ENCODE results near the gene APBB1IP. TPM values are rescaled to one million over a fixed set of nuclear protein-coding genes. Genes with fewer than 3 reads are reported as not detected.

APBB1IP gene
- total RNA-seq, 1 donor from 2014 or later = not detected

DNA sequence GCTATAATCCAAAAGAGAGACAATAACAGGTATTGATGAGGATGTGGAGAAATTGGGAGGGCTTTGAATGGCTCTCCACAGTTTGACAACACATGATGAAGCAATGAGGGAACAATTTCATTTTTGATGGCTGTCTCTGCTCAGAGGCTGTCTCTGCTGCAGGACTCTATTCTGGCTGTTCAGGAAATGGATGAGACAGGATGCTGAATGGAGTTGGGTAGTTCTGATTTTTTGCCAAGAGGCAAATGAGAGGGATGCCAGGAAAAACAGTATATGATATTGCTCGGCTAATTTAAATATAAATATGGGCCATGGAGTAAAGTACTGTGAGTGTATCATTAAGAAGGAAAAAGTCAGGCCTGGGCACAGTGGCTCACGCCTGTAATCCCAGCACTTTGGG lies 16.8 kb downstream of the APBB1IP start:
- H3K27me3 ChIP-seq (ENCODE audit: control insufficient read depth, insufficient read depth, low read length) = no peaks in the 10 kb centered on the region
- H3K4me3 ChIP-seq (ENCODE audit: low read depth, low read length) = no peak overlapping the region
- DNase-seq (ENCODE audit: low read depth) (no peak), FAIRE-seq (no peak)
- no peaks in the 10 kb centered on the region for H3K36me3 ChIP-seq (ENCODE audit: control insufficient read depth, insufficient read depth, low read length)
- TF ChIP-seq, protein P1, sequence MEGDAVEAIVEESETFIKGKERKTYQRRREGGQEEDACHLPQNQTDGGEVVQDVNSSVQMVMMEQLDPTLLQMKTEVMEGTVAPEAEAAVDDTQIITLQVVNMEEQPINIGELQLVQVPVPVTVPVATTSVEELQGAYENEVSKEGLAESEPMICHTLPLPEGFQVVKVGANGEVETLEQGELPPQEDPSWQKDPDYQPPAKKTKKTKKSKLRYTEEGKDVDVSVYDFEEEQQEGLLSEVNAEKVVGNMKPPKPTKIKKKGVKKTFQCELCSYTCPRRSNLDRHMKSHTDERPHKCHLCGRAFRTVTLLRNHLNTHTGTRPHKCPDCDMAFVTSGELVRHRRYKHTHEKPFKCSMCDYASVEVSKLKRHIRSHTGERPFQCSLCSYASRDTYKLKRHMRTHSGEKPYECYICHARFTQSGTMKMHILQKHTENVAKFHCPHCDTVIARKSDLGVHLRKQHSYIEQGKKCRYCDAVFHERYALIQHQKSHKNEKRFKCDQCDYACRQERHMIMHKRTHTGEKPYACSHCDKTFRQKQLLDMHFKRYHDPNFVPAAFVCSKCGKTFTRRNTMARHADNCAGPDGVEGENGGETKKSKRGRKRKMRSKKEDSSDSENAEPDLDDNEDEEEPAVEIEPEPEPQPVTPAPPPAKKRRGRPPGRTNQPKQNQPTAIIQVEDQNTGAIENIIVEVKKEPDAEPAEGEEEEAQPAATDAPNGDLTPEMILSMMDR (IDR thresholded peaks at IDR 0.05; ENCODE audit: insufficient read depth, low read length, severe bottlenecking) = no peak

DNA sequence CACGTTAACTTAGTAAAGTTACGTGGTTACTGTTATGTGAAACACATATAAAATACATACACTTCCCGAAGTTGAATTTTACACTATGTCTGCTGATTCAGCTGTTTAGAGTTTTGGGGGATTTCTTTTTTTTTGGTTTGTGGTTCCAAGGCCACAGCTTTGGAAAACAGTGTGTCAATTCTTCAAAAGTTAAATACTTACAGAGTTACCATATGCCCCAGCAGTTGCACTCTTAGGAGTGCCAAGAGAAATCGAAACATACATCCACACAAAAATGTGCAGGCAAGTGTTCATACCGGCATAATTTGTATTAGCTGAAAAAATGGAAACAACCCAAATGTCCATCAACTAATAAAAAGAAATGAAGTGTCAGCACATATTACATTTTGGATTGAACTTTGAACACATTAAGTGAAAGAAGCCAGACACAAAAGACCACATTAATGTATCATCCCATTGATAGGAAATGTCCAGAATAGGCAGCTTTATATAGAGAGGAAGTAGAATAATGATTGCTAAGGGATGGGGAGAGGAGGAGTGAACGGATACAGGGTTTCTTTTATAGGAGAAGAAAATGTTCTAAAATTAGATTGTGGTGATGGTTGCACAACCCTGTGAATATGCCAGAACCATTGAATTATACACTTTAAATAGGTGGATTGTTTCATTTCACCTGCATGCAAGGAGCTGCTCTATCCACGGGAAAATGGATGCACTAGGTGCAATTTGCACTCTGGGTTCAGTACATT lies 17.6 kb downstream of the APBB1IP start:
- Histone ChIP-seq H3K4me3 (ENCODE audit: low read depth, low read length) (no peak overlapping the region), H3K36me3 (ENCODE audit: control insufficient read depth, insufficient read depth, low read length) (no peaks in the 10 kb centered on the region), H3K27me3 (ENCODE audit: control insufficient read depth, insufficient read depth, low read length) (no peaks in the 10 kb centered on the region)
- TF ChIP-seq, protein P1 (IDR thresholded peaks at IDR 0.05; ENCODE audit: insufficient read depth, low read length, severe bottlenecking) = no peak
- FAIRE-seq (no peak), DNase-seq (ENCODE audit: low read depth) (no peak)

DNA sequence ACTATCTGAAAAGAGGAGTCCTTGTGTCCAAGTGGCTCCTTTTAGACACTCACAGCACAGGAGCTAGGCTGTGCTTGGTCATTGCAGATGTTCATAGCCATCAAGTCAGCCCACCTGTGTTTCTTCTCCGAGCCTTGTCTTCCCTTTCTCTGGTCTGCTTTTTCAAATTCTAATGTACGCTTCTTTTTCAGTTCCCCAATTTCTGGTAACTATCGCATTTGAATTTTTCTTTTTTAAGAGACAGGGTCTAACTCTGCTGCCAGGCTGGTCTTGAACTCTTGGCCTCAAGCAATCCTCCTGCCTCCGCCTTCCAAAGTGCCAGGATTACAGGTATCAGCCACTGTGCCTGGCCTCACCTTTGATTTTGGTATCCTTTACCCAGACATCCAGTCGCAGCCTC lies 18.9 kb downstream of the APBB1IP start:
- FAIRE-seq = no peak
- TF ChIP-seq, protein P1 (IDR thresholded peaks at IDR 0.05; ENCODE audit: insufficient read depth, low read length, severe bottlenecking) = no peak
- no peak for DNase-seq (ENCODE audit: low read depth)
- H3K36me3 ChIP-seq (ENCODE audit: control insufficient read depth, insufficient read depth, low read length) = no peaks in the 10 kb centered on the region
- no peak overlapping the region for H3K4me3 ChIP-seq (ENCODE audit: low read depth, low read length)
- H3K27me3 ChIP-seq (ENCODE audit: control insufficient read depth, insufficient read depth, low read length) = no peaks in the 10 kb centered on the region

DNA sequence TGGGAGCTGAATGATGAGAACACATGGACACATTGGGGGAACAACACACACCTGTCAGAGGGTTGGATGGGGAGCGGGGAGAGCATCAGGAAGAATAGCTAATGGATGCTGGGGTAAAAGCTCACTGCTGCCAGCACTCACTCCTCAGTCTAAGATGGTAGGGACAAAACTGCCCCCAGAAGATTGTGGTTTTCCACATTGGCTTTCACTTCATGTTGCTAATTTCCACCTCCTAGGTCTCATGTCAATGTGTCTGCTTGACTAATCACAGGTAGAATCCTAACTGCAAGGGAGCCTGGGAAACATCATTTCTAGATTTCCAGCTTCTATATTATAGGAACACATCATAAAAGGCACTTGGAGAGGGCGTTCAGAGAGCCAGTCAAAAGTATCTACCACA lies 22.6 kb downstream of the APBB1IP start:
- no peaks in the 10 kb centered on the region for H3K36me3 ChIP-seq (ENCODE audit: control insufficient read depth, insufficient read depth, low read length)

DNA sequence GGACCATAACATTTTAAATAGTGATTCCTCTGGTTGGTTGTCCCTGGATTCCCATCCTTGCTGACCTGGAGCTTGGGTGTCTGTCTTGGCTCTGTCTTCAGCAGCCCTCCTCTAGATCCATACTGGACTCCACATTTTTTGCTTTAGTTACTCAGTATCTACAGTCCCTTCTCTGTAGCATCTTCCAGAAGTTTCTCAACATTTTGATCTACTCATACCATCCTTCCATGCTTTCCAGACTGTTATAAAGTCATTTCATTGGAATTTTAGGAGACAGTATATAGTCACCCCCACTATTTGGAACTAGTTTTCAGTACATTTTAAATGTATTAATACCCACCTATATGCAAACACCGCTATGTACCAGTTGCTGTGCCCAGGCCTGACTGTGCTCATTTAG lies 25.8 kb downstream of the APBB1IP start:
- FAIRE-seq (no peak), DNase-seq (ENCODE audit: low read depth) (no peak)
- no peaks in the 10 kb centered on the region for H3K27me3 ChIP-seq (ENCODE audit: control insufficient read depth, insufficient read depth, low read length)
- H3K4me3 ChIP-seq (ENCODE audit: low read depth, low read length) = no peak overlapping the region
- H3K36me3 ChIP-seq (ENCODE audit: control insufficient read depth, insufficient read depth, low read length) = no peaks in the 10 kb centered on the region
- TF ChIP-seq, protein P1 (IDR thresholded peaks at IDR 0.05; ENCODE audit: insufficient read depth, low read length, severe bottlenecking) = no peak

More for the DNA sequence above, 22.6 kb downstream of the APBB1IP start:
- DNase-seq (ENCODE audit: low read depth) (no peak), FAIRE-seq (no peak)
- H3K4me3 ChIP-seq (ENCODE audit: low read depth, low read length) = no peak overlapping the region
- TF ChIP-seq, protein P1 (IDR thresholded peaks at IDR 0.05; ENCODE audit: insufficient read depth, low read length, severe bottlenecking) = no peak
- no peaks in the 10 kb centered on the region for H3K27me3 ChIP-seq (ENCODE audit: control insufficient read depth, insufficient read depth, low read length)
